GM12891 (cell line): ENCODE measurements around the gene MYCBP2.
A peak's percentile ranks its signal among the peaks of the same experiment; 100 is the strongest.

Experiments used
- DNase-seq: peaks from one replicate; pipeline ENCODE4 v3.0.0; 2011; ENCODE audit warnings: low spot score; ENCODE audit not compliant: insufficient read length
- FAIRE-seq: peaks from 2 replicates; lab custom pipeline; 2011; peaks lifted over from hg19 to GRCh38; lab: Jason Lieb, UNC
- PAX5 ChIP-seq: IDR thresholded peaks from 2 replicates; pipeline ENCODE4 v1.6.1; 2011; ENCODE audit warnings: low read length, moderate library complexity, mild to moderate bottlenecking; ENCODE audit not compliant: insufficient read depth, severe bottlenecking
- POLR2A ChIP-seq: IDR thresholded peaks from 2 replicates; pipeline ENCODE4 v1.6.1; 2011; ENCODE audit warnings: low read depth, low read length, control low read depth
- POLR2AphosphoS5 ChIP-seq: IDR thresholded peaks from 2 replicates; pipeline ENCODE4 v1.6.1; 2011; ENCODE audit warnings: low read depth, low read length, control low read depth
- POU2F2 ChIP-seq: IDR thresholded peaks from 2 replicates; pipeline ENCODE4 v1.6.1; 2011; ENCODE audit warnings: low read depth, mild to moderate bottlenecking, control low read depth, low read length, moderate library complexity
- SPI1 ChIP-seq: IDR thresholded peaks from 2 replicates; pipeline ENCODE4 v1.6.1; 2011; ENCODE audit warnings: low read depth, low read length, control low read depth
- TAF1 ChIP-seq: IDR thresholded peaks from 2 replicates; pipeline ENCODE4 v1.6.1; 2011; ENCODE audit warnings: low read depth, low read length, control low read depth

The MYCBP2 gene

GRCh38 chr13:77339408-77339807, 12.5 kb upstream of the MYCBP2 start:
- no peak for DNase-seq

GRCh38 chr13:77338961-77339401, 12.1 kb upstream of the MYCBP2 start:
- TF ChIP-seq TAF1 (no peak), POLR2A (0 out of 2 replicates have a peak, but pooled peaks have one; percentile 37), SPI1 (peak; percentile 94), POLR2AphosphoS5 (no peak), PAX5 (no peak), POU2F2 (no peak)
- FAIRE-seq (peak; percentile 97), DNase-seq (no peak)

More at GRCh38 chr13:77339408-77339807, 12.5 kb upstream of the MYCBP2 start:
- FAIRE-seq, result no peak
- TF ChIP-seq PAX5 (no peak), SPI1 (peak; percentile 96), POLR2AphosphoS5 (no peak)

- TF ChIP-seq PAX5, result no peak
- peak; percentile 80 for TF ChIP-seq SPI1
- FAIRE-seq, result no peak
- no peak for DNase-seq
Measured at GRCh38 chr13:77338329-77338728, 11.4 kb upstream of the MYCBP2 start.

- no peak for TF ChIP-seq POU2F2
- no peak for TF ChIP-seq POLR2AphosphoS5
- TF ChIP-seq SPI1, result no peak
- FAIRE-seq, result peak; percentile 66
- no peak for DNase-seq
Measured at GRCh38 chr13:77337159-77337558, 10.3 kb upstream of the MYCBP2 start.

GRCh38 chr13:77335543-77335942, 8.6 kb upstream of the MYCBP2 start:
- FAIRE-seq (no peak), DNase-seq (no peak)
- no peak for TF ChIP-seq PAX5
- no peak for TF ChIP-seq TAF1
- no peak for TF ChIP-seq POLR2AphosphoS5
- no peak for TF ChIP-seq POLR2A
- TF ChIP-seq POU2F2, result no peak
- TF ChIP-seq SPI1, result peak; percentile 39; the same call in 1 of the 2 replicates

- no peak for DNase-seq
- TF ChIP-seq POLR2A (no peak), SPI1 (no peak), TAF1 (no peak), PAX5 (no peak), POU2F2 (no peak), POLR2AphosphoS5 (no peak)
- FAIRE-seq, result no peak
Measured at GRCh38 chr13:77333594-77333993, 6.7 kb upstream of the MYCBP2 start.

- FAIRE-seq, result peak; percentile 23
- DNase-seq, result no peak
- no peak for TF ChIP-seq TAF1
- TF ChIP-seq POLR2A, result no peak
- no peak for TF ChIP-seq POLR2AphosphoS5
- TF ChIP-seq PAX5, result no peak
- no peak for TF ChIP-seq SPI1
- no peak for TF ChIP-seq POU2F2
Measured at GRCh38 chr13:77331421-77331820, 4.5 kb upstream of the MYCBP2 start.

GRCh38 chr13:77329911-77330584, 3.2 kb upstream of the MYCBP2 start:
- FAIRE-seq, result peak; percentile 93
- no peak for TF ChIP-seq POU2F2
- peak; percentile 72 for TF ChIP-seq POLR2A
- no peak for DNase-seq

GRCh38 chr13:77329133-77329910, 2.4 kb upstream of the MYCBP2 start:
- peak; percentile 76 for TF ChIP-seq TAF1
- peak; percentile 80; the same call in 1 of the 2 replicates for TF ChIP-seq POU2F2
- TF ChIP-seq SPI1, result no peak
- peak; percentile 80 for TF ChIP-seq POLR2A
- TF ChIP-seq POLR2AphosphoS5, result peak; percentile 60
- TF ChIP-seq PAX5, result peak; percentile 36
- FAIRE-seq, result no peak
- DNase-seq, result peak; percentile 56

GRCh38 chr13:77328819-77329132, 1.9 kb upstream of the MYCBP2 start:
- DNase-seq, result no peak
- no peak for FAIRE-seq
- TF ChIP-seq TAF1, result no peak
- no peak for TF ChIP-seq PAX5
- TF ChIP-seq POLR2A, result no peak
- TF ChIP-seq SPI1, result no peak
- no peak for TF ChIP-seq POU2F2
